GM10248 (cell line): Measurements from ENCODE around the gene SRPRB.

Experiments
- CTCF ChIA-PET: fragments of 300-600 bp; sonication (Branson Sonifier 250); formaldehyde crosslinking; extraction: SDS; loops from one replicate; lab custom pipeline; 2021; ENCODE audit warnings: antibody characterized with exemption; lab: Yijun Ruan, JAX
- POLR2A ChIA-PET: fragments of 350-650 bp; sonication (Branson Sonifier 250); formaldehyde crosslinking; extraction: SDS; loops from one replicate; lab custom pipeline; 2020; ENCODE audit warnings: antibody characterized with exemption; lab: Yijun Ruan, JAX
- DNase-seq: peaks from one replicate; pipeline ENCODE4 v3.0.0; 2012; ENCODE audit errors: extremely low spot score
- CTCF ChIP-seq: IDR thresholded peaks from 2 replicates; pipeline ENCODE4 v1.5.1; 2012; ENCODE audit warnings: mild to moderate bottlenecking, low read depth; ENCODE audit errors: extremely low read depth, missing control alignments, control extremely low read depth

Gene SRPRB

DNA sequence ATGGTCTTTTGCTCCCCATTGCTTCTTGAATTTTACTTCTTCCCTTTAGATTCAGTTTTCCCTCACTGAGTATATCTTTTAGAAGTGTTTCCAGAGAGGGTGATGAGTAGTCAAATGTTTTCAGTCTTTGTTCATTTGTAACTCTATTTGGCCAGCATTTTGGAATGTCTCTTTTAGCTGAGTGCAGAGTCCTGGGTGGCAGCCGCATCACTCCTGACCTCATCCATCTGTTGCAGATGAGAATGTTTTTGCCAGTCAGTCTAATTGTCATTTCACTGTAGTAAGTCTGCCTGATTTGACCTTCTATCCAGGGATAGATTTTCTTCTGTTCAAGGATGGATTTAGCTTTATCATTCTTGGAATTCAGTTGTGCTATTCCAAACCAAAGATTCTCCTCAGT, 7.3 kb downstream of the SRPRB start:
- ChIA-PET CTCF (no interaction called here), POLR2A (no interaction called here)
- TF ChIP-seq CTCF = no peak
- DNase-seq = no peak

DNA sequence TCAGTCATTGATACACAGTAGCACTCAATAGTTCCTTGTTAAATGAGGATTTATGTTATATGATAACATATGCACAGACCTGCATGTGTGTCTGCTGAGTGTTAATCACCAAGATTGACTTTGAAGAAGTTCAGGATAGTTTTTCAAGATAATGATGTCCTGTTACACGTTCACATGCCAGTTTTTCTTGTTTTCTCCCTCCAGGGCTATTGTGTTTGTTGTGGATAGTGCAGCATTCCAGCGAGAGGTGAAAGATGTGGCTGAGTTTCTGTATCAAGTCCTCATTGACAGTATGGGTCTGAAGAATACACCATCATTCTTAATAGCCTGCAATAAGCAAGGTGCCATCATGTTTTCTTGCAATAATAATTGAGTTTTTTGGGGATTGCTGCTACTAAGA, 9.8 kb downstream of the SRPRB start:
- ChIA-PET CTCF (no interaction called here), POLR2A (interaction anchor here (0.5 kb wide), 1 partner anchor 12 kb away, joined by 8 read pairs; no protein-coding TSS in a partner anchor)
- no peak for DNase-seq
- TF ChIP-seq CTCF = no peak

- ChIA-PET CTCF (interaction anchor here (1.0 to 1.4 kb wide), 4 partner anchors 16 to 110 kb away, joined by 3 to 4 read pairs (median 4); no protein-coding TSS in a partner anchor), POLR2A (no interaction called here)
- TF ChIP-seq CTCF = no peak
- DNase-seq = no peak
Measured at GRCh38 chr3:133820129-133820528, 14.5 kb downstream of the SRPRB start.

- no peak for DNase-seq
- ChIA-PET POLR2A (no interaction called here), CTCF (interaction anchor here (1.1 kb wide), 1 partner anchor 107 kb away, joined by 5 read pairs; no protein-coding TSS in a partner anchor)
- TF ChIP-seq CTCF = no peak
Measured at GRCh38 chr3:133820889-133821675, 15.5 kb downstream of the SRPRB start.

DNA sequence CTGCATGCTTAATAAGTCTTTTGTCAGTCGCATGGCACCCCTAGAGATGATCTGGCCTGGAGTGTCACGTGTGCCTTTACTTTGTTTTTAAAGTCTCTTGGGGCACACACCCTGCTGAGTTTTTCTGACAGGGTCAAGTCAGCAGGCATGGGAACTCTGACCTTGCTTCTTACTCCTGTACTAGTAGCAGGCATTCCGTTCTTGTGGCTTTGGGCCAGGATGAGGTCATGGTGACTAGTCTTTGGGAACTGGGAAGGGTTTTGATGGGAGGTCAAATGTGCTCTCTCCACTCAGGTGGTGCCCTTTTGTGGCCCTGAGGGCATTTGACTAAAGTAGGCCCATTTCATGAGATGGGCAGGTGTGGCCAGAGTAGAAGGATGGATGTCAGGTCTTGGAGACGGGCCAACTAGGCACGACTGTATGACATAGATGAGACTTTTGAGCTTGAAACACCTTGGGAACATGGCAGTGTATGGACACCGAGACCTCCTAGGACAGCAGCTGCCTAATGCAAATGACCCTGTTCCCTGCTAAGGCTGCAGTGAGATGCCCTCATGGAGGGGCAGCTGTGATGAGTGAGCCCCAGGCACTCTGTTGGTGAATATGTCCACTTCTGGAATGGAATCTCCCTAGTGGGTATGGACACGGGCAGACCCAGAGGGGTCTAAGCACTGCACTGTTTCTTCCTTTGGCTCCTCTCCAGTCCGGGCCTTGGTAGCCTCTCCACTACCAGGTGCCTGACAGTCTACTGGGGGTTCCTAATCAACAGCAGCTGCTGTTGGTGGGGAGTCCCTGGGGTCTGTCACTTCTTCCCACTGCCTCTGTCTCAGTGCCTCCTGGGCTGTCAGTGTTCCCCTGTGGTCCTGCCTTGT, 16.4 kb downstream of the SRPRB start:
- TF ChIP-seq CTCF = no peak
- ChIA-PET POLR2A (no interaction called here), CTCF (interaction anchor here (1.1 kb wide), 1 partner anchor 106 kb away, joined by 5 read pairs; no protein-coding TSS in a partner anchor)
- DNase-seq = no peak

GRCh38 chr3:133824961-133825485, 19.4 kb downstream of the SRPRB start:
- ChIA-PET CTCF (interaction anchor here (1.0 kb wide), 1 partner anchor 24 kb away, joined by 3 read pairs; no protein-coding TSS in a partner anchor), POLR2A (no interaction called here)
- no peak for TF ChIP-seq CTCF
- DNase-seq = no peak
